Femur (tissue), 1 donor: ENCODE results near the gene OR2F2.

Experiments used
- DNase-seq: peaks from one replicate; pipeline ENCODE4 v3.0.0-alpha.2; 2017

Gene OR2F2

DNA sequence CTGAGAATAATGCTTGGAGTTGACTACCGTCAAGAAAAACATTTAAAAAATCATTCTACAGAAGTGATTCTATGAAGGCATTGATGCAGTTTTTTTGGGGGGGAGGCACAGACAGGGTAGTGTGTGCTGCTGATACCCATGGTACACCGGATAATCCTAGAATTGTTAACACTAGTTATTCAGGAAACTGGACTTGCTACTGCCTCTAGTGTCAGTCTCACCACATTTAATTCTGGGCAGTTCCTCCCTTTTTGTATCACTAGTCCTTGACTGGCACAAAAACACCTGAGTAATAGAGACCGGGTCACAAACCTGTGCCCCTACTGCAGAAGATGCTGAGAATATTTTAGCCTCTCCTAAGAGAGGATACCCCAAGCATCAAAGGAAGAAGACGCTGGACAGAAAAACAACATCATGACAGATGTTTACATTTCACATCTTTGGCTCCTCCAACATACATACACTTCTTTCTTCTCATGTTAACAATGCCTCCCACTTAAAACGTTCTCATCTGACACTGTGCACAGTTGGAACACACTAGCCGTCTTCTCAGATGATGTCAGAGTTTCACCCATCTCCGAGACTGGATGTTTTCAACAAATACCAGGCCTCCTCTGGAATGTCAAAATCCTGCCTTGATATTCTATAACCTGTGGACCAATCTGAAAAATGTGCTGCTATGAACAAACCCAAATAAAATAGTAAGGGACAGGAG is 19.9 kb upstream of the OR2F2 start:
- DNase-seq, result no peak

DNA sequence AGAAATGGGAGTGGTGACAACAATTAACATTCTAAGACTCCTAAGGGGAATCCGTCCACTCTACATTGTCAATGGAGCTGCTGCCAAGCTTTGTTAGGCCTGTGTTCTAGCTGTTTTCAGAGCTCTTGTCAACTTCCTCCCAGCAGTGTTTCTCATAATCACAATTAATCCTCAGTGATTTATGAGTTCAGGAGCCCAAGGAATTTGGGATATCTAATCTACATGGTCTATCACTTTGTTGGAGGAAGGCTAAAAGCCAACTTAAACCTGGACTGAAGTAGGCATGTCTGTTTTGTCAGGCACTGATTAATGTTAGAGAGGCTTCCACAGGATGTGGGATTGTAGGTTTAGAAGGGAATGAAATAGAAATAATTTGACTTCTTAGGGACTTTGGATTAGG is 10.2 kb upstream of the OR2F2 start:
- DNase-seq, result no peak

DNA sequence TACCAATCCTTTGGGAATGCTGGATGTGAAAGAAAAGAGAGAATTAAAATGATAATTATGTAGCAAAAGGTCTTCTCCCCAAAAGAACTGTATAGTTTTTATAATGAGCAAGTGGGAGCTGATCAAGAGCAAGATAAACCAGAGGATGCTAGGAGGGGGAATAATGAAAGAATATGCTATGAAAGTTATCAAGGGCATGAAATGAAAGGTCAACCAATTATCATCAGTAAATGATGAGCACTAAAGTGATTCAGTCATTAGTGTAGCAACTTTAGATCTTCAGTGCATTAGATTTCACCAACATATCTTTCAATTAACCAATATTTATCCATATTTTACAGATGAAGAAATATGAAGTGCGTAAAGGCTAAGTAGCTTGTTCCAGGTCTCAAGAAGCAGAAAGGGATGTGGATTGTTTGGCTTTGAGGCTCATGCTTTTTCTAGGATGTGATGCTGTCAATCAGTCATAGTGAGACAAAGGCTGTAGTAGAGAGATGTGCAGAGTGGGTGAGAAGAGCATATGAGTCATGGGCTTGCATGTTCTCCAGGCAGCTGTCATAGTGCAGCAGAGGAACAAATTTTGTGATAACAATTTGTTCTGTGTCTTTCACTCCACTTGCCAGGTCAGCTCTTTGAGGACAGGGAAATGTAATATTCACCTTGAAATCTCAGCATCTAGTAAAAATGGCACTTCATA is 5.7 kb upstream of the OR2F2 start:
- DNase-seq, result no peak

DNA sequence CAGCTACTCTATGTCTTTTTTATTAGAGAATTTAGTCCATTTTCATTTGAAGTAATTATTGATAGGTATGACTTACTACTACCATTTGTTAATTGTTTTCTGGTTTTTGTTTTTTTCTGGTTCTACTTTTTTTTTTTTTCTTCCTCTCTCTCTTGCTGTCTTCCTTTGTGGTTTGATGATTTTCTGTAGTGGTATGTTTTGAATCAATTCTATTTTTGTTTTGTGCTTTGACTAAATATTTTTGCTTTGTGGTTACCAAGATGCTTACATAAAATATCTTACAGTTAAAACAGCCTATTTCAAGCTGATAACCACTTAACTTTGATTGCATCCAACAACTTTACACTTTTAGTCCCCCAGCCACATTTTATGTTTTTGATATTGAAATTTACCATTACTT is 3.3 kb upstream of the OR2F2 start:
- no peak for DNase-seq

DNA sequence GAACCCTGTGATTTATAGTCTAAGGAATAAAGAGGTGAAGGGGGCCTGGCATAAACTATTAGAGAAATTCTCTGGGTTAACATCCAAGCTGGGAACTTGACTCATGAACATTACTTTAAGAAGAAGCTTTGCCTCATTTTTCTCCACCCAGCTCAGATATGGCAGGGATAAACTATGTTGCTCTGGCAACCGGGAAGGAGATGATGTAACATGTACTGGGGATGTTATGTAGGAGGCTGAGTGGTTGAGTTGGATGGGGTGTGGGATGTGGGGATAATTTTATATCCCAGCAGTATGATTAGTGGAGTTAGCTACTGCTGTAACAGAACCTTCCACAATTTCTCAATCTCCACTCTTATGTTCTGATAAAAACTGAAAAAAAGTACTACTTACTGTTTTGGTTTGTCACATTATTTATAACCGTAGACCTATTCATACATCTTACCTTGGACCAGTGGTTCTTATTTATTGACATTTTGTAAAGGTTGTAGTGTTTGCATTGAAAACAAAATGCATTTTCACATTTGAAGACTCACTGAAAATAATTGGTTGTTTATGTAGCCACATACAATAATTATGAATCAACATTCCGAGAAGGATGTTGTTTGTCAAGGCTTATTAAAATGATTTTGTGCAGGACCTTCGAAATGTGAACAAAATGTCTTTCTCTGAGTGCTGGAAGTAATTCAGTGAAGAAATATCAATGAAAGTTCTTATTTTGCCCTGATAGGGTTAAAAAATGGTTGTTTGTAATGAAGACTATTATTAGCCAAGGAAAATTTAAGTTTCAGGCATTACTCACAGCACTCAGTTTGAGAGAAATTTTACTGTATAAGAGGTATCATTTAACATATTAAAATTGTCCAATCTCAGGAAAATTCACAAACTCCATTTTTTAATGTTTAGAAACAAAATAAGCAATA is 1.3 kb downstream of the OR2F2 start:
- no peak for DNase-seq

DNA sequence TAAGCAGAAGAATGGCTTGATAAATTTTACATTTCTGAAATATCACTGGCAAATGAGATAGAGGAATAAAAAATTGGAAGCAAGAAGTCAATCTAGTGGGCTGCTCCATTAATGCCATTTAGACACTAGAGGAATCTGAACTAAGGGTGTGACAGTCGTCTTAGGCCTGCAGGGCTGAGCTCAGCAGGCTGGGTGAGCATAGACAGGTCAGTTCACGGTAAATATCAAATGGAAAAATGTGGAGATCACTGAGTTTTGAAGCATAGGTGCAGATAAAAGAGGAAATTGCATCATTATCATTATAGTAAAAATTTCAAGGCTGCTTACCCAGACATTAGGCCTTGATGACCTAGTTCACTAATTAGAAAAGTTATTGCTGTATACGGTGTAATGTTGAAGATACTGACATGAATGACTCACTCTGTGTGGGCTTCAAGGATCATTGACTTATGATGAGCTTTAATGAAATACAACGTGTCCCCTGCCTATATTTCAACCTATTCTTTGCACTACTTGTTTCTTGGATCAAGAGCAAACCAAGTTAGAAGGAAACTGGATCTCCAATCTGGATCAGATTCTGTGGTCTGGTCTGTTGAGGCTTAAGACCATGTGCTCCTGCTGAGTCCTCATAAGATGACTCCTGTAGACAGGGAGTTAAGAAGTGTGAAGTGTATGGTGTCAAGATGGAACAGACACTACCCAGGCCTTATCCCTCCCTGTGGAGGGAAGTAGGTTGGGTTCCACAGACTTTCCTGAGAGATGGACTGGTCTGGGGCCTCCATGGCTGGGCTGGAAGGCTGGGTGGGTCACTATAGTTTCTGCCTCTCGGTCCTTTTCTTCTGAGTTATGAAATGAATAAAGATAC is 3.6 kb downstream of the OR2F2 start:
- DNase-seq, result no peak

DNA sequence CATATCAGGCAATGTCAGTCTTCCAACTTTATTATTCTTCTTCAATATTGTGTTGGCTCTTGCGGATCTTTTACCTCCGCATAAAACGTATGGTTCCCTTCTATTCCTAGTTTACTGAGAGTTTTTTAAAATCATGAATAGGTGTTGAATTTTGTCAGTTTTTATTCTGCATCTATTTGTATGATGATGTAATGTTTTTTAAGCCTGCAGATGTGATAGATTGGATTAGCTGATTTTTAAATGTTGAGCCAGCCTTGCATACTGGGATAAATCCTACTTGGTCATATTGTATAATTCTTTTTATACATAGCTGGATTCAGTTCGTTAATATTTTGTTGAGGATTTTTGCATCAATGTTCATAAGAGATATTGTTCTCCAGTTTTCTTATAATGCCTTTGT is 10.4 kb downstream of the OR2F2 start:
- no peak for DNase-seq

DNA sequence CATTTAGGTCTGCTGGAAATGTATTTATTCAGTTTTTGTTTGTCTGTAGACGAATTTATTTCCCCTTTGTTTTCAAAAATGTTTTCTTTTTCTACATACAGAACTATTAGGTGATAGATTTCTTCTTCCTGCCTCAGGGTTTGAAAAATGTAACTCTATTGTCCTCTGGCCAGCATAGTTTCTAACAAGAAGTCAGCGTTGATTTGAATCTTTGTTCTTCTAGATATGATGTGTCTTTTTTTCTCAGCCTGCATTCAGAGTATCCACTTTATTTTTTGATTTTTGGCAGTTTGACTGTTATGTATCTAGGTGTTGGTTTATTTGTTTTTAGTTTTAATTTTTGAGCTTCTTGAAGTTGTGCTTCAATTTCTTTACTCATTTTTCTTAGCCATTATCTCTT is 12.1 kb downstream of the OR2F2 start:
- DNase-seq, result no peak

DNA sequence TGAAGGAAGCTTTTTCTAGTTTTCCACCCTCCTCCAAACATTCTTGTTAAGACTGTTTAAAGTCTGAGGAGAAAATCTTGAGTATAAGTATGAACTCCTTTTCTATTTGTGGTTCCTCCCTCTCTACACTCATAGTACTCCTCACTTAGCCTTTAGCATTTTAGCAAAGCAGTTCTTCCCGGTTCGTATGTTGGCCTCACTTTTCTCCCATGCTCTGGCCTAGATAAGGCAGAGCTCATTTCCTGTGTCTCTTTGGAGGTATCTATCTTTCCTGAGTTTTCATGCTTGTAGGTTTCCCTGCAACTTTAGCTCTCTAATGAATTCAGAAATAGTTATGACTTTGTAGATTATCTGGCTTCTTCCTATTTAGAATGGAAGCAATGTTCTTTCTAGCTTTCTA is 13.7 kb downstream of the OR2F2 start:
- no peak for DNase-seq

DNA sequence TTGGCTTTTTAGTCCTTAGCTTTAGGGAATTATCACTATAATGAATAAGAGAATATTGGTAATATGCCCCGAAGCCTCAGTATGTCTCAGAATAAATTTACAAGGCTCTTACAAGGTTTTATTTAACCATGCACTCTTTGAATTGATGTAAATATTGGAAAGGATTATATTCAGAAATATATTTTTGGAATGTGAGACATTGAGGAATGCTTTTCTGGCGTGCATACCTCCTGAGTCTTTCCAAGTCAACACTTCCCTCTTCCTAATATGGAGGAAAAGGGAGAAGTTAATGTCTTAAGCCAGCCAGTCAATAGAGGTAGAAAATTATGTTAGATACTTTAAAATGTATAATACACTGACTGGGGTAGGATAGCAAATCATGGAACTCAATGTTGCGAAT is 18.4 kb downstream of the OR2F2 start:
- DNase-seq, result no peak

DNA sequence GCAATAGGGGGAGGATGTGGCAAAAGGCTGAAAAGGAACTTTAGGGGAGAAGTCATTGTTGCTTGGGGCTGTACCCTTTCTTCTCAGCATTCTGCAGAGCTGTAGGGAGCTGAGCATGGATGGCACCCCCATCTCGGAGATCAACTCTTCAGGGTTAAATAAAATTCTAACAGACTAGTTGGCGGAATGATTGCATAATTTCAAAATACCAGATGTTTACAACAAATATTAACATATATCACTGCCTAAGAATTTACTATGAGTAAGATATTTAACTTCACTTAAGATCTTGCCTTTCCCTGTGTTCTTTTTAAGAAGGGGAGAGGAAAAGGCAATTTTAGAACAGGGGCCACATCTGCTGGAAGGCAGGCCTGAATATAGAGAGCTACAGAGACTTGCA is 19.1 kb downstream of the OR2F2 start:
- DNase-seq, result no peak

DNA sequence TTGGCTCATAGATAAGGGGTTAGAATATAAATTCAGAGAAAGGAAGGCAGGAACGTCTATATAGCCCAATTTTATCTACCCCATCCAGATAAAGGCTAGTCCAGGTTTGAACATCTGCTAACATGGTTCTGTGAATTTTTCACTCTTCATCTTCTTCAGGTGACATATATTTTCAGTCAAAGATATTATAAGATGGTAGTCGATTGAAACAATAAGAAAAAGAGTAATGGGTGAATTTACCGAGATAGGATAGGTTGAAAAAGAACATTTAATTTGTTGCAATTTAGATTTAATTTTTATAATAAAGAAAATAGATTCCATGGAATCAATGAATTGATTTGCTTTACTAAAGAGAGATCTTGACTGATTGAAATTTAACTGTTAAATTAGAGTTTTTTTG is 19.5 kb downstream of the OR2F2 start, which contains the start of gene OR2F1:
TSS of gene OR2F1 (plus strand) at position 301 of the 400 bp plus-strand sequence. CDS start 5,127 bp downstream, outside the sequence.
- DNase-seq, result no peak

DNA sequence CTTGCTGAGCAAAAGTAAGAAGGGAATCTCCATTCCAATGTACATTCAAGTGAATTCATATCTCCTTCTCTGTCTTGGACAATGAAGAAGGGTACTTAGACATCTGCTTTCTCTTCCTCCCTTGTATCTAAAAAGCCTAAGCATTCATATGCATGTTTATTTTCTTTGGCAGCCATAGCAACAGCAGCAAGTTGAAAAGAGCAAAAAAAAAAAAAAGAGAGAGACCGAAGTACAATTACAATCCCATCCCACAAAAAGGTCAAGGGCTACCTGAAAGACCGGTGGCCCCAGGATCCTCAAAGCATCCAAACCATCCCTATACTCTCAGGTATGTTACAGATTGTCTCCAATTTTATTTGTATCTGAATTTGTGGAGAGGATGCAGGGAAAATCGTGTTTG is 23.7 kb downstream of the OR2F2 start:
- no peak for DNase-seq

DNA sequence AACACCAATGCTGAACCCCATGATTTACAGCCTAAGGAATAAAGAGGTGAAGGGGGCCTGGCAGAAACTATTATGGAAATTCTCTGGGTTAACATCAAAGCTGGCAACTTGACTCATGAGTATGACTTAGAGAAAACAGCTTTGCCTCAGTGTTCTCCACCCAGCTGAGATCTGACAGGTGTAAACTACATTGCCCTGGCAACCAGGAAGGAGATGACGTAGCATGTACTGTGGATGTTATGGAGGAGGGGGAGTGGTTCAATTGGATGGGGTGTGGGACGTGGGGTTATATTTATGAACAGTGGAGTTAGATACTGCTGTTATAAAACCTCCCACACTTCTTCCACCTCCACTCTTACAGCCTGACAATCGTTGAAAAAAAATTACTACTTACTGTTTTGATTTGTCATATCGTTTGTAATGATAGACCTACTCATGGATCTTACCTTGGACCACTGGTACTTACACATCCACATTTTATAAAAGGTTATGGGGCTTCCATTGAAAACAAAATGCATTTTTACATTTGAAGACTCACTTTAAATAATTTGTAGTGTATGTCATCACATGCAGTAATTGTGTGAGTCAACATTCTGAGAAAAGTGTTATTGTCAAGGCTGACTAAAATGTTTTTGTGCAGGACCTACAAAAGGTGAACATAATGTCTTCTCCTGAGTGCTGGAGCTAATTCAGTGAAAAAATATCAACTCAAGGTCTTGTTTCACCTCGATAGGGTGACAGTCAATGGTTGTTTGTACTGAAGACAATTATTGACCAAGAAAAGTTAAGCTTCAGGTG is 26.0 kb downstream of the OR2F2 start:
- DNase-seq, result no peak

DNA sequence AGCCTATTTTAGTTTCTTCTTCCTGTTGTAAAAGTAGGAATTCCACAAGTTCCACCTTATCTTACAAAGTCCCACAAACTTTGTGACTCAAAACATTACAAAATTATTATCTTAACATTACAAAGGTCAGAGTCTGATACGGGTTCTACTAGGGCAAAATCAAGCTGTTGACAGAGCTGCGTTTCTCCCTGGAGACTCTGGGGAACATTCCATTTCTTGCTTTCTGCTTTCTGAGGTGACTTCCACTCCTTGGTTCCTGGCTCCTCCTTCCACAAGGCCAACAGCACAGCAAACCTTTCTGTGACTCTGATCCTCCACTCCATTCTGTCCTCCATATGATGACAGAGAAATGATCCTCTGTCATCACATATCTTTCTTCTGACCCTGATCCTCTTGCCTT is 30.2 kb downstream of the OR2F2 start:
- no peak for DNase-seq

DNA sequence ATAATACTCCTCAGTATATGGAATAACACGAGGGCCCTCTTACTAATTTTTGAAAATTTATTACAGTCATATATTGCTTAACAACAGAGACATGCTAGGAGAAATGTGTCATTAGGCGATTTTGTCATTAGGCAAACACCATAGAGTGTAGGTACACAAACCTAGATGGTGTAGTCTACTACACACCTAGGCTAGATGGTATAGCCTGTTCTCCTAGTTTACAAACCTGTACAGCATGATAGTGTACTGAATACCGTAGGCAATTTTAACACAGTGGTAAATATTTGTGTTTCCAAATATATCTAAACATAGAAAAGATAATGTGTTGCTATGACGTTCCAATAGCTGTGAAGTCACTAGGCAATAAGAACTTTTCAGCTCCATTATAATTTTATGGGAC is 32.4 kb downstream of the OR2F2 start:
- no peak for DNase-seq

DNA sequence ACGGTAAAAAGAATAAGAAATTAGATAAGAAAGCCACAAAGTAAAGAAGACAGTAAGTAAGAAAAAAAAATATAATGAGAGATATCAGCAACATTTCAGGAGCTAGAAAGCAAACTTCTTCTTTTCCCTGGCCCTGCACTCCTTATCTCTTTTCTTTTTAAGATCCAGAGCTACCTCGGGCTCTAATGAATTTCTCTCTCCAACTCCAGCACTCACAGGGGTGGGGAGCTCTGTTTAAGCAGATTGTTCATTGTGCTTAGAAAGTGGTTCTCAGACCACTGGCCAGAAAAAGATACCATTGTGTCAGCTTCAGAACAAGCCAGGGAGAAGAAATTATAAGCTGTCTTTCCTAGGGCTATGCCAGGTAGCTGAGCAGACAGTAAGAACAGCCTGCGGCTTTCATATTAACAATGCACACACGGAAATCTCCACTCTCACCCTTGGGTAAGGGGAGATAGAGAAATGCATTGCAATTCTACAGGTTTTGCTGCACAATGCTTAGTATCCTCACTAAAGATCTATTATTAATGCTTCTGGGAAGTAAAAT is 38.9 kb downstream of the OR2F2 start:
- no peak for DNase-seq

DNA sequence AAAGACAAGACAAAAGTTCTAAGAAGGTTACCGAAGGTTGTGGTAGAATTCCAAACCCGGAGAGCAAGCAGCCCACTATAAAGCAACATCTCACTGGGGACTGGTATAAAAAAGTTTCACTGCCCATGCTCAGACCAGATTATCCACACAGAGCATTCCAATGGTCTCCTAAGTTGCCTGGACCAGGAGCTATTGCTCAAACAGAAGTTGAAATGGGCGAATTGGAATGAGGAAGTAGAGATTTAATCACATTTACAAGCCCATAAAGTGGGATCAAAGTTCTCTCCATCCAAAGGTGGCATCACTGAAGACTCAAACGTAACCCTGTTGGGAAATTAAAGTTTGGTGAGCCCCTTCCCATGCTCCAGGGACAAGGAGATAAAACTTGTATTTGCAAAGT is 39.4 kb downstream of the OR2F2 start:
- DNase-seq, result no peak

DNA sequence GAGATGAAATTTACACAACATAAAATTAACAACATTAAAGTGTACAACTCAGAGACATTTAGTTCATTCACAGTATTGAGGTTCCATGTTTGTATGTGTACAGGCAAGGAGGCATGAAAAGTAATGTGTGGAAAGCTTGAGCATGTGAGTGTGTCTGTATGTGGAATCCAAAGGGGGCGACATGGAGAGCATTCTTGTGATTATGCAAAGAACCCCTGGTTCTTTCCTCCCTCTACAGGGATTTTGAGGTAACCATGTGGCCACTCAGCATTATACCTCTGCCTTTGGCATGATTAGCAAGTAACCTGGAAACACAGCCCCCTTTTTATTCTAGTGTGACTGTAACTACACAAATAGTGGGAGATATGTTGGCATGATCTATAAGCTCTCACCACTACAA is 40.6 kb downstream of the OR2F2 start:
- DNase-seq, result no peak

DNA sequence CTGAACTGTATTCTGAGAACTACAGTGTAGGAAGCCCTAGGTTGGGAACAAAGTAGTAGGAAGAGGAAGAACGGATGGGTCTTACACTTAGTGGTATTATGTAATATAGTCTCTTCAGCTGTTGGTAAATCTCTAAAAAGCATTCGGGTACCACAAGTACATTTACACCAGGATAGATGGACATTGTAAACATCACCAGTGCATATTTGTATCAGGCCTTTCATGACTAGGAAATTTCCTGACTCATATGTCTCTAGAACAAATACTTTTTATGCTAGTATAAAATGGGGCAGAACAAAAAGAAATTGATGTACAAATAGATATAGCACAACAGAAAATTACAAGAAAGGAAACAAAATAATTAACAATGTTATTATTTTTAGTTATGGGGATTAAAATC is 43.6 kb downstream of the OR2F2 start:
- DNase-seq, result no peak

DNA sequence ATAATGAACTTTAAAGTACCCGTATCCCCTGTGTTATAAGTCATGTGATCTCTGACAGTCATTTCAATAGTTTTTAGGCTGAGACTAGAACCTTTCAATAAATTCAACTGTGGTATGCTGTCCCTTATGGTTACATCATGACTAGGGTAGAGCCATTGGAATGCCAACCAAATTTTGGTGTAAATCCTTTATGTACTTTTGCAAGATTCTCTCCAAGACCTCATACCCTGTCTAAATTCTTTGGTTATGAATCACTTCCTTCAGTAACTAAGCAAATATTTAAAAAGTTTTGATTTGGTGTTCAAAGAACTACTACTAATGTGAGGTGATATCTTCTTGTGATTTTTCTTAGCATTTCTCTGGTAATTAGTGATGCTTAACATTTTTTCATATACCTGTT is 44.3 kb downstream of the OR2F2 start:
- no peak for DNase-seq

DNA sequence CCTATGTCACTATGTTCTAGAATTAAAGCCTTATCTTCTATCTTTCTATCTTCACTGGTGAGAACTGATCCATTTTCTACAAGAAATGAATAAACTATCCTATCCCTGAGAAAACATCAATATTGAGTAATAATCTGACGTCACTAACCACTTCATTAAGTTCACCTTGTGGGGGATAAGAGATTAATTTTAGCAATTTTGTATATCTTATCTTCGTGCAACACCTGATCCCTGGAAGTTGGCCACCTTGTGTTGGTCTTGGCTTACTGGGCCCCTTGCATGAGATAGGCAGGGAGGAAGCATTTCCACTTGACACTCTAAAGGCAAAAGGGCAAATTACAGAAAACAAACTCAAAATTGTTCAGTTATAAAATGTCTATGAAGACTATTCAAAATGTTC is 45.0 kb downstream of the OR2F2 start:
- no peak for DNase-seq
